K562 (cell line): Measurements from ENCODE around the gene EHBP1L1. TPM values are rescaled to one million over a fixed set of nuclear protein-coding genes. Genes with fewer than 3 reads are reported as not detected.

Experiments
- CBX8 ChIP-seq: fragments of 200-600 bp; sonication (generic); IDR thresholded peaks from 2 replicates; pipeline ENCODE4 v1.6.1; 2012; ENCODE audit warnings: borderline replicate concordance, mixed run types, low read depth, mild to moderate bottlenecking, moderate library complexity, mixed read lengths, low read length, control low read depth, inconsistent platforms; ENCODE audit not compliant: poor library complexity, severe bottlenecking; ENCODE audit errors: extremely low read depth
- CTCF ChIP-seq, 3 experiments: IDR thresholded peaks in 2 of 3; conservative IDR thresholded peaks in 1 of 3; 2 replicates each; pipeline ENCODE4 v1.5.1; 2011 to 2012; ENCODE audit warnings: low read length in 3 of 3, mild to moderate bottlenecking in 3 of 3, control low read depth in 2 of 3, improper control_type of control experiment in 1 of 3, inconsistent platforms in 1 of 3, low read depth in 1 of 3, mixed read lengths in 1 of 3, moderate library complexity in 1 of 3; ENCODE audit not compliant: insufficient read depth in 2 of 3
- ELF1 ChIP-seq: fragments of 200-800 bp; sonication (Bioruptor generic); IDR thresholded peaks from 2 replicates; pipeline ENCODE4 v1.6.1; 2016; ENCODE audit warnings: missing genetic modification characterization, missing compliant biosample characterization
- MLX ChIP-seq, 2 experiments: fragments of 450-650 bp in 1 of 2; sonication (generic) in 1 of 2; formaldehyde crosslinking; conservative IDR thresholded peaks; 2 replicates each; pipeline versions ENCODE4 v1.4.0 to v1.8.1; 2020 to 2022; ENCODE audit warnings: mild to moderate bottlenecking in 1 of 2, missing genetic modification reagents in 1 of 2
- MTA2 ChIP-seq: fragments of 450-650 bp; IDR thresholded peaks from 2 replicates; pipeline ENCODE4 v1.6.1; 2016; ENCODE audit warnings: low read depth
- MYNN ChIP-seq, 2 experiments: sonication (generic); formaldehyde crosslinking in 1 of 2; IDR thresholded peaks; 2 replicates each; pipeline versions ENCODE4 v1.5.0 to v1.6.1; 2016 to 2020; ENCODE audit warnings: antibody characterized with exemption in 1 of 2, missing genetic modification reagents in 1 of 2
- POU5F1 ChIP-seq: fragments of 150-350 bp; IDR thresholded peaks from 2 replicates; pipeline ENCODE4 v1.6.1; 2014; ENCODE audit warnings: borderline replicate concordance, low read length, low read depth, mild to moderate bottlenecking; ENCODE audit not compliant: partially characterized antibody
- SFPQ ChIP-seq: fragments of 200-400 bp; formaldehyde crosslinking; IDR thresholded peaks from 2 replicates; pipeline ENCODE4 v1.6.1; 2017; ENCODE audit warnings: mild to moderate bottlenecking, low read depth, low read length, moderate library complexity
- SMAD3 ChIP-seq: fragments of 450-650 bp; formaldehyde crosslinking; conservative IDR thresholded peaks from 2 replicates; pipeline ENCODE4 v1.4.0; 2020; ENCODE audit warnings: mild to moderate bottlenecking
- SMARCA5 ChIP-seq: fragments of 450-650 bp; IDR thresholded peaks from 2 replicates; pipeline ENCODE4 v1.6.1; 2016
- SMARCC2 ChIP-seq: fragments of 450-650 bp; IDR thresholded peaks from 2 replicates; pipeline ENCODE4 v1.6.1; 2017; ENCODE audit warnings: antibody characterized with exemption, moderate library complexity, mild to moderate bottlenecking, low read depth
- TBL1XR1 ChIP-seq, 2 experiments: IDR thresholded peaks; 2 replicates each; pipeline ENCODE4 v1.6.1; 2012; ENCODE audit warnings: improper control_type of control experiment in 2 of 2, low read length in 2 of 2, mild to moderate bottlenecking in 1 of 2
- XRCC5 ChIP-seq: fragments of 200-400 bp; formaldehyde crosslinking; IDR thresholded peaks from 2 replicates; pipeline ENCODE4 v1.6.1; 2017; ENCODE audit warnings: low read depth, mild to moderate bottlenecking, low read length
- polyA plus RNA-seq, 8 experiments: library from polyadenylated mRNA; depleted of rRNA in 4 of 8; stranded (reverse) in 5 of 8; unstranded in 3 of 8; fragments of >200 nt; fragmentation: Nextera tagmentation in 2 of 8; fragmentation: Illumina TruSeq in 1 of 8; extraction: Ambion mirVana in 2 of 8; extraction: Trizol in 1 of 8; gene quantifications; 2 replicates each; pipeline versions ENCODE4 v1.2.1 to v1.2.3, GENCODE V29; 2011 to 2014; ENCODE audit warnings: inconsistent platforms in 1 of 8, missing spikeins in 1 of 8
- total RNA-seq, 7 experiments: library from RNA; depleted of rRNA in 6 of 7; stranded (reverse); fragments of >200 nt in 6 of 7; fragmentation: Illumina TruSeq in 2 of 7; extraction: Trizol in 2 of 7; gene quantifications; 2 replicates each; pipeline versions ENCODE4 v1.2.1 to v1.2.3, GENCODE V29; 2011 to 2021; ENCODE audit warnings: low replicate concordance in 1 of 7
- TF ChIP-seq, protein P1 (sequence below), 2 experiments: fragments of 200-800 bp in 1 of 2; sonication (Bioruptor generic) in 1 of 2; sonication (generic) in 1 of 2; formaldehyde crosslinking in 1 of 2; IDR thresholded peaks in 1 of 2; conservative IDR thresholded peaks in 1 of 2; 2 replicates each; pipeline versions ENCODE4 v1.5.0 to v1.6.1; 2016 to 2020; ENCODE audit warnings: missing compliant biosample characterization in 1 of 2, missing genetic modification characterization in 1 of 2, missing genetic modification reagents in 1 of 2
- TF ChIP-seq, protein P2 (sequence below): fragments of 450-650 bp; IDR thresholded peaks from 2 replicates; pipeline ENCODE4 v1.6.1; 2016; ENCODE audit warnings: borderline replicate concordance
- TF ChIP-seq, protein P3 (sequence below): fragments of 450-650 bp; IDR thresholded peaks from 2 replicates; pipeline ENCODE4 v1.6.1; 2016

The EHBP1L1 gene
- total and polyA plus RNA-seq, 9 of the 15 experiments (the other 6 are each of a cell fraction or from before 2014, with no cell fraction given), result 0.03 to 87.1 (median 26.3) TPM

DNA sequence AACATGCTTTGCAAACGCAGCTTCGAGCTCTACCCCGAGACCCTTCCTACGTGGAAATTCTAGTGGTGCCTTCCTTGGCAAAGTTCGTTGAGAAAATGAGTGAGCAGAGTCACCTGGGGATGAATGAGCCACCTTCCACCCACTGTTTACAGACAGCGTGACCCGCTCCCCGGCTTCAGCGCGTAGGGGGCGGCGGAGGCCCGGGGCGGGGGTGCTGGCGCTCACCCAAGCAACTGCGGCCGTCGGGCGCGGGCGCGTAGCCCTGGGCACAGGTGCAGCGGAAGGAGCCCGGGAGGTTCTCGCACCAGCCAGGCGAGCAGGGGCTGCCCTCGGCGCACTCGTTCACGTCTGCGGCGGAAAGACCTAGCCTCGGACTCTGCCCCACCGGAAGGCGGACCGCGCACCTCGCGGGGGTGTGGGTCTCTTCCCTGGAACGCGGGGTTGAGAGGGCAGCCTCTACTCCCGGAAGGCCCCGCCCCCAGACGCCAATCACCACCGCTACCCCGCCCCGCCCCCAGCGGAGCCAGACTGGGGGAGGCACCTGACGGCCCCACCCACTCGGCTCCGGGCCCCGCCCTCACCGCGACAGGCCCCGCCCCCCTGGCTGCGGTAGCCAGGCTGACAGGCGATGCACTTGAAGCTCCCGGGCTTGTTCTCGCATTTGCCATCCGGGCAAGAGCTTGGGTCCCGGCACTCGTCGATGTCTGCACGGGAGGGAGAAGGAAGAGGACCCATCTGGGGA lies 29.5 kb upstream of the EHBP1L1 start (continued):
- no peak for TF ChIP-seq POU5F1
- TF ChIP-seq, protein P1, sequence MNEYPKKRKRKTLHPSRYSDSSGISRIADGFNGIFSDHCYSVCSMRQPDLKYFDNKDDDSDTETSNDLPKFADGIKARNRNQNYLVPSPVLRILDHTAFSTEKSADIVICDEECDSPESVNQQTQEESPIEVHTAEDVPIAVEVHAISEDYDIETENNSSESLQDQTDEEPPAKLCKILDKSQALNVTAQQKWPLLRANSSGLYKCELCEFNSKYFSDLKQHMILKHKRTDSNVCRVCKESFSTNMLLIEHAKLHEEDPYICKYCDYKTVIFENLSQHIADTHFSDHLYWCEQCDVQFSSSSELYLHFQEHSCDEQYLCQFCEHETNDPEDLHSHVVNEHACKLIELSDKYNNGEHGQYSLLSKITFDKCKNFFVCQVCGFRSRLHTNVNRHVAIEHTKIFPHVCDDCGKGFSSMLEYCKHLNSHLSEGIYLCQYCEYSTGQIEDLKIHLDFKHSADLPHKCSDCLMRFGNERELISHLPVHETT (CRISPR knock-in tag; conservative IDR thresholded peaks at IDR 0.05 in 1 of 2, IDR thresholded peaks at IDR 0.05 in 1 of 2), result no peak
- TF ChIP-seq SMARCA5, result no peak
- TF ChIP-seq MTA2, result no peak
- TF ChIP-seq, protein P2, sequence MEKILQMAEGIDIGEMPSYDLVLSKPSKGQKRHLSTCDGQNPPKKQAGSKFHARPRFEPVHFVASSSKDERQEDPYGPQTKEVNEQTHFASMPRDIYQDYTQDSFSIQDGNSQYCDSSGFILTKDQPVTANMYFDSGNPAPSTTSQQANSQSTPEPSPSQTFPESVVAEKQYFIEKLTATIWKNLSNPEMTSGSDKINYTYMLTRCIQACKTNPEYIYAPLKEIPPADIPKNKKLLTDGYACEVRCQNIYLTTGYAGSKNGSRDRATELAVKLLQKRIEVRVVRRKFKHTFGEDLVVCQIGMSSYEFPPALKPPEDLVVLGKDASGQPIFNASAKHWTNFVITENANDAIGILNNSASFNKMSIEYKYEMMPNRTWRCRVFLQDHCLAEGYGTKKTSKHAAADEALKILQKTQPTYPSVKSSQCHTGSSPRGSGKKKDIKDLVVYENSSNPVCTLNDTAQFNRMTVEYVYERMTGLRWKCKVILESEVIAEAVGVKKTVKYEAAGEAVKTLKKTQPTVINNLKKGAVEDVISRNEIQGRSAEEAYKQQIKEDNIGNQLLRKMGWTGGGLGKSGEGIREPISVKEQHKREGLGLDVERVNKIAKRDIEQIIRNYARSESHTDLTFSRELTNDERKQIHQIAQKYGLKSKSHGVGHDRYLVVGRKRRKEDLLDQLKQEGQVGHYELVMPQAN, result no peak
- TF ChIP-seq CTCF (IDR thresholded peaks at IDR 0.05 in 2 of 3, conservative IDR thresholded peaks at IDR 0.05 in 1 of 3; ENCODE audit: insufficient read depth in 2 of 3, low read depth in 1 of 3, low read length in 3 of 3), result no peak
- TF ChIP-seq XRCC5, result no peak
- no peak for TF ChIP-seq ELF1 (tag)
- no peak for TF ChIP-seq SMARCC2
- no peak for TF ChIP-seq MLX (CRISPR knock-in tag; conservative IDR thresholded peaks at IDR 0.05)
- TF ChIP-seq, protein P3, sequence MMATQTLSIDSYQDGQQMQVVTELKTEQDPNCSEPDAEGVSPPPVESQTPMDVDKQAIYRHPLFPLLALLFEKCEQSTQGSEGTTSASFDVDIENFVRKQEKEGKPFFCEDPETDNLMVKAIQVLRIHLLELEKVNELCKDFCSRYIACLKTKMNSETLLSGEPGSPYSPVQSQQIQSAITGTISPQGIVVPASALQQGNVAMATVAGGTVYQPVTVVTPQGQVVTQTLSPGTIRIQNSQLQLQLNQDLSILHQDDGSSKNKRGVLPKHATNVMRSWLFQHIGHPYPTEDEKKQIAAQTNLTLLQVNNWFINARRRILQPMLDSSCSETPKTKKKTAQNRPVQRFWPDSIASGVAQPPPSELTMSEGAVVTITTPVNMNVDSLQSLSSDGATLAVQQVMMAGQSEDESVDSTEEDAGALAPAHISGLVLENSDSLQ, result peak; percentile 92
- TF ChIP-seq SFPQ, result no peak
- TF ChIP-seq TBL1XR1 (IDR thresholded peaks at IDR 0.05; ENCODE audit: low read length in 2 of 2), result no peak
- no peak for TF ChIP-seq CBX8
- TF ChIP-seq MYNN (IDR thresholded peaks at IDR 0.05), result no peak
- TF ChIP-seq MYNN (CRISPR knock-in tag; IDR thresholded peaks at IDR 0.05), result no peak
- no peak for TF ChIP-seq SMAD3 (CRISPR knock-in tag)
